ENCODE measurements around the gene ATP2A1.
"Not testable (repeated sequence)": the region's sequence is repeated elsewhere in the genome, so short reads cannot be mapped to it uniquely, and the experiment has no call there.

Gene ATP2A1

GRCh38 chr16:28880955-28881354, 2.7 kb downstream of the ATP2A1 start:
- DNase-seq (ENCODE audit: low spot score in 2 of 2): no peak
- in situ Hi-C loops (cut with MboI; ENCODE audit: low sequenced_read_pairs): no loop called here
- H3K27me3 ChIP-seq (ENCODE audit: low read depth): no peaks in the 10 kb centered on the region
- H3K36me3 ChIP-seq (replicated peaks): no peaks in the 10 kb centered on the region
- H3K4me3 ChIP-seq: no peak overlapping the region
- H3K4me1 ChIP-seq: peaks cover 8% of the 10 kb centered on the region
- no peaks in the 10 kb centered on the region for H3K9me3 ChIP-seq

GRCh38 chr16:28881565-28881964, 3.3 kb downstream of the ATP2A1 start:
- H3K36me3 ChIP-seq (replicated peaks); H3K27me3 ChIP-seq (ENCODE audit: low read depth); H3K9me3 ChIP-seq; H3K4me1 ChIP-seq; in situ Hi-C loops (cut with MboI; ENCODE audit: low sequenced_read_pairs); DNase-seq (ENCODE audit: low spot score in 2 of 2); H3K4me3 ChIP-seq: not testable (repeated sequence)

GRCh38 chr16:28882551-28883160, 4.4 kb downstream of the ATP2A1 start:
- DNase-seq (ENCODE audit: low spot score in 2 of 2): no peak
- in situ Hi-C loops (cut with MboI; ENCODE audit: low sequenced_read_pairs): no loop called here
- peaks cover 8% of the 10 kb centered on the region for H3K4me1 ChIP-seq
- no peaks in the 10 kb centered on the region for H3K27me3 ChIP-seq (ENCODE audit: low read depth)
- no peak overlapping the region for H3K4me3 ChIP-seq
- H3K36me3 ChIP-seq (replicated peaks): no peaks in the 10 kb centered on the region
- H3K9me3 ChIP-seq: no peaks in the 10 kb centered on the region

- H3K27me3 ChIP-seq (ENCODE audit: low read depth): no peaks in the 10 kb centered on the region
- no peaks in the 10 kb centered on the region for H3K9me3 ChIP-seq
- no peak overlapping the region for H3K4me3 ChIP-seq
- no peak for DNase-seq (ENCODE audit: low spot score in 2 of 2)
- in situ Hi-C loops (cut with MboI; ENCODE audit: low sequenced_read_pairs): no loop called here
- peaks cover 8% of the 10 kb centered on the region for H3K4me1 ChIP-seq
- no peaks in the 10 kb centered on the region for H3K36me3 ChIP-seq (replicated peaks)
Observed at GRCh38 chr16:28883221-28883996, 5.1 kb downstream of the ATP2A1 start.

- Histone ChIP-seq H3K4me3 (no peak overlapping the region), H3K9me3 (no peaks in the 10 kb centered on the region), H3K36me3 (replicated peaks) (no peaks in the 10 kb centered on the region), H3K27me3 (ENCODE audit: low read depth) (no peaks in the 10 kb centered on the region), H3K4me1 (0 out of 2 replicates have a peak, but pooled peaks cover 3% of the 10 kb centered on the region)
- in situ Hi-C loops (cut with MboI; ENCODE audit: low sequenced_read_pairs): no loop called here
- no peak for DNase-seq (ENCODE audit: low spot score in 2 of 2)
Observed at GRCh38 chr16:28884045-28884444, 5.8 kb downstream of the ATP2A1 start.

GRCh38 chr16:28886945-28887344, 8.7 kb downstream of the ATP2A1 start:
- H3K36me3 ChIP-seq (replicated peaks): no peaks in the 10 kb centered on the region
- in situ Hi-C loops (cut with MboI; ENCODE audit: low sequenced_read_pairs): no loop called here
- no peaks in the 10 kb centered on the region for H3K9me3 ChIP-seq
- no peak for DNase-seq (ENCODE audit: low spot score in 2 of 2)
- H3K4me1 ChIP-seq: no peaks in the 10 kb centered on the region
- no peak overlapping the region for H3K4me3 ChIP-seq
- H3K27me3 ChIP-seq (ENCODE audit: low read depth): no peaks in the 10 kb centered on the region

- H3K4me3 ChIP-seq; DNase-seq (ENCODE audit: low spot score in 2 of 2); H3K4me1 ChIP-seq; H3K36me3 ChIP-seq (replicated peaks); H3K9me3 ChIP-seq; in situ Hi-C loops (cut with MboI; ENCODE audit: low sequenced_read_pairs); H3K27me3 ChIP-seq (ENCODE audit: low read depth): not testable (repeated sequence)
Observed at GRCh38 chr16:28890355-28890754, 12.1 kb downstream of the ATP2A1 start.

- no peak for DNase-seq (ENCODE audit: low spot score in 2 of 2)
- no peaks in the 10 kb centered on the region for H3K9me3 ChIP-seq
- in situ Hi-C loops (cut with MboI; ENCODE audit: low sequenced_read_pairs): no loop called here
Observed at GRCh38 chr16:28891964-28892890, 13.9 kb downstream of the ATP2A1 start.

GRCh38 chr16:28893291-28893690, 15.0 kb downstream of the ATP2A1 start:
- Histone ChIP-seq H3K36me3 (replicated peaks) (no peaks in the 10 kb centered on the region), H3K9me3 (no peaks in the 10 kb centered on the region), H3K4me3 (no peak overlapping the region), H3K27me3 (ENCODE audit: low read depth) (no peaks in the 10 kb centered on the region), H3K4me1 (no peaks in the 10 kb centered on the region)
- no peak for DNase-seq (ENCODE audit: low spot score in 2 of 2)
- in situ Hi-C loops (cut with MboI; ENCODE audit: low sequenced_read_pairs): no loop called here

More at GRCh38 chr16:28891964-28892890, 13.9 kb downstream of the ATP2A1 start:
- H3K4me3 ChIP-seq: no peak overlapping the region
- H3K27me3 ChIP-seq (ENCODE audit: low read depth): no peaks in the 10 kb centered on the region
- no peaks in the 10 kb centered on the region for H3K4me1 ChIP-seq
- H3K36me3 ChIP-seq (replicated peaks): no peaks in the 10 kb centered on the region

GRCh38 chr16:28895609-28896008, 17.3 kb downstream of the ATP2A1 start:
- in situ Hi-C loops (cut with MboI; ENCODE audit: low sequenced_read_pairs): no loop called here
- Histone ChIP-seq H3K4me3 (no peak overlapping the region), H3K27me3 (ENCODE audit: low read depth) (no peaks in the 10 kb centered on the region), H3K4me1 (no peaks in the 10 kb centered on the region), H3K36me3 (replicated peaks) (no peaks in the 10 kb centered on the region), H3K9me3 (no peaks in the 10 kb centered on the region)
- DNase-seq (ENCODE audit: low spot score in 2 of 2): no peak

GRCh38 chr16:28897826-28898225, 19.5 kb downstream of the ATP2A1 start:
- H3K27me3 ChIP-seq (ENCODE audit: low read depth): no peaks in the 10 kb centered on the region
- no peaks in the 10 kb centered on the region for H3K4me1 ChIP-seq
- in situ Hi-C loops (cut with MboI; ENCODE audit: low sequenced_read_pairs): no loop called here
- no peak overlapping the region for H3K4me3 ChIP-seq
- no peak for DNase-seq (ENCODE audit: low spot score in 2 of 2)
- no peaks in the 10 kb centered on the region for H3K9me3 ChIP-seq
- H3K36me3 ChIP-seq (replicated peaks): no peaks in the 10 kb centered on the region

GRCh38 chr16:28898266-28898665, 20.0 kb downstream of the ATP2A1 start:
- H3K4me3 ChIP-seq: no peak overlapping the region
- no peaks in the 10 kb centered on the region for H3K36me3 ChIP-seq (replicated peaks)
- H3K27me3 ChIP-seq (ENCODE audit: low read depth): no peaks in the 10 kb centered on the region
- H3K9me3 ChIP-seq: no peaks in the 10 kb centered on the region
- in situ Hi-C loops (cut with MboI; ENCODE audit: low sequenced_read_pairs): no loop called here
- no peaks in the 10 kb centered on the region for H3K4me1 ChIP-seq
- DNase-seq (ENCODE audit: low spot score in 2 of 2): no peak

- no peaks in the 10 kb centered on the region for H3K4me1 ChIP-seq
- no peaks in the 10 kb centered on the region for H3K36me3 ChIP-seq (replicated peaks)
- no peak for DNase-seq (ENCODE audit: low spot score in 2 of 2)
- in situ Hi-C loops (cut with MboI; ENCODE audit: low sequenced_read_pairs): no loop called here
- H3K27me3 ChIP-seq (ENCODE audit: low read depth): no peaks in the 10 kb centered on the region
- no peak overlapping the region for H3K4me3 ChIP-seq
- H3K9me3 ChIP-seq: no peaks in the 10 kb centered on the region
Observed at GRCh38 chr16:28898942-28899341, 20.7 kb downstream of the ATP2A1 start.

Measured in HAP-1 (cell line).